Hypothalamus (tissue), 51 donors: ENCODE results near the gene LIPE.
"Not testable (repeated sequence)": the region's sequence is repeated elsewhere in the genome, so short reads cannot be mapped to it uniquely, and the experiment has no call there.

Experiments used
- DNase-seq, 51 donors: peaks; one replicate each; lab custom pipeline; 2025; lab: John Stamatoyannopoulos, UW

Gene LIPE

GRCh38 chr19:42450314-42450934 lies 23.2 kb upstream of the LIPE start:
- peak in 39 of 51 donors; percentile 5 to 81 (median 51) for DNase-seq

- not testable (repeated sequence) for DNase-seq
Measured at GRCh38 chr19:42448306-42448705, 21.1 kb upstream of the LIPE start.

- no peak for DNase-seq
Measured at GRCh38 chr19:42445948-42446347, 18.8 kb upstream of the LIPE start.

- DNase-seq, result no peak
Measured at GRCh38 chr19:42443944-42444398, 16.8 kb upstream of the LIPE start.

GRCh38 chr19:42442833-42443232 lies 15.6 kb upstream of the LIPE start, which contains the start of gene CXCL17:
Gene CXCL17, minus strand, starts transcription at chr19:42442946. Its CDS starts 114 bp downstream, at chr19:42442832.
- DNase-seq, result no peak

- no peak for DNase-seq
Measured at GRCh38 chr19:42441049-42441445, 13.9 kb upstream of the LIPE start.

GRCh38 chr19:42440357-42441048 lies 13.3 kb upstream of the LIPE start:
- DNase-seq, result peak in 34 of 51 donors; percentile 6 to 77 (median 38)

GRCh38 chr19:42436006-42436405 lies 8.8 kb upstream of the LIPE start:
- DNase-seq, result no peak

- DNase-seq, result no peak
Measured at GRCh38 chr19:42435316-42435715, 8.1 kb upstream of the LIPE start.

- peak in 36 of 51 donors; percentile 4 to 85 (median 63) for DNase-seq
Measured at GRCh38 chr19:42433503-42434260, 6.5 kb upstream of the LIPE start.

GRCh38 chr19:42431486-42431885 lies 4.3 kb upstream of the LIPE start:
- no peak for DNase-seq

- DNase-seq, result peak in 1 of 51 donors; percentile 12
Measured at GRCh38 chr19:42428676-42429075, 1.5 kb upstream of the LIPE start.

- no peak for DNase-seq
Measured at GRCh38 chr19:42426643-42427042, 545 bp downstream of the LIPE start.

GRCh38 chr19:42424712-42425131 lies 2.5 kb downstream of the LIPE start:
- DNase-seq, result peak in 1 of 51 donors; percentile 18

GRCh38 chr19:42424345-42424707 lies 2.9 kb downstream of the LIPE start:
- no peak for DNase-seq

- peak; percentile 51 to 95 (median 86) for DNase-seq
Measured at GRCh38 chr19:42423462-42424344, 3.5 kb downstream of the LIPE start.

GRCh38 chr19:42422901-42423461 lies 4.2 kb downstream of the LIPE start:
- peak in 27 of 51 donors; percentile 27 to 94 (median 74) for DNase-seq

- no peak for DNase-seq
Measured at GRCh38 chr19:42422092-42422900, 4.9 kb downstream of the LIPE start.

GRCh38 chr19:42421591-42422031 lies 5.6 kb downstream of the LIPE start:
- DNase-seq, result peak in 1 of 51 donors; percentile 13
